OCI-LY7 (cell line): ENCODE data around the gene RRBP1. TPM values are rescaled to one million over a fixed set of nuclear protein-coding genes. Genes with fewer than 3 reads are reported as not detected.
A peak's percentile ranks its signal among the peaks of the same experiment; 100 is the strongest.

ENCODE experiments used
- BruUV-seq: library from RNA; stranded (reverse); fragments of 400-500 nt; replicated peaks from 2 replicates; lab custom pipeline; 2021; lab: Mats Ljungman, UMichigan
- CTCF ChIA-PET: fragments of 300-600 bp; sonication (Branson Sonifier 250); formaldehyde crosslinking; loops from one replicate; lab custom pipeline; 2022; ENCODE audit warnings: antibody characterized with exemption; ENCODE audit not compliant: unreplicated experiment; lab: Charles Lee
- POLR2A ChIA-PET: fragments of 300-600 bp; sonication (Branson Sonifier 250); formaldehyde crosslinking; loops from one replicate; lab custom pipeline; 2022; ENCODE audit warnings: antibody characterized with exemption; lab: Charles Lee
- DNase-seq: peaks from one replicate; pipeline ENCODE4 v3.0.0-alpha.2; 2015; ENCODE audit warnings: low spot score
- H2AFZ ChIP-seq: fragments of 200-600 bp; sonication (generic), shearing (Covaris generic); 2 replicates; pipeline ENCODE4 v1.6.1; 2014; ENCODE audit warnings: mild to moderate bottlenecking, antibody characterized with exemption, low read length, moderate library complexity
- H3K27ac ChIP-seq: fragments of 200-600 bp; sonication (generic); 2 replicates; pipeline ENCODE4 v1.5.1; 2014; ENCODE audit warnings: mixed run types, low read depth, mild to moderate bottlenecking, moderate library complexity, low read length, inconsistent platforms; ENCODE audit not compliant: poor library complexity, severe bottlenecking
- H3K36me3 ChIP-seq: fragments of 200-600 bp; sonication (generic); 2 replicates; pipeline ENCODE4 v1.6.1; 2014; ENCODE audit warnings: mild to moderate bottlenecking, antibody characterized with exemption, low read length, moderate library complexity, mixed read lengths; ENCODE audit not compliant: insufficient read depth
- H3K4me1 ChIP-seq: fragments of 200-600 bp; sonication (generic); 2 replicates; pipeline ENCODE4 v1.5.1; 2014; ENCODE audit warnings: mild to moderate bottlenecking, low read length; ENCODE audit not compliant: insufficient read depth, poor library complexity, severe bottlenecking
- H3K4me2 ChIP-seq: fragments of 200-600 bp; sonication (generic); 2 replicates; pipeline ENCODE4 v1.6.1; 2014; ENCODE audit warnings: mild to moderate bottlenecking, low read length
- H3K4me3 ChIP-seq: fragments of 200-600 bp; sonication (generic); 2 replicates; pipeline ENCODE4 v1.5.1; 2014; ENCODE audit warnings: mild to moderate bottlenecking, low read depth, low read length; ENCODE audit not compliant: poor library complexity, severe bottlenecking
- H3K79me2 ChIP-seq: fragments of 200-600 bp; sonication (generic); 2 replicates; pipeline ENCODE4 v1.6.1; 2016; ENCODE audit warnings: low read depth, mild to moderate bottlenecking, low read length, moderate library complexity, mixed read lengths; ENCODE audit not compliant: insufficient read depth
- H3K9me2 ChIP-seq: fragments of 200-600 bp; sonication (generic); 2 replicates; pipeline ENCODE4 v1.6.1; 2016; ENCODE audit warnings: mild to moderate bottlenecking, low read length, mixed read lengths; ENCODE audit not compliant: insufficient read depth
- H3K9me3 ChIP-seq: fragments of 200-600 bp; sonication (generic); 2 replicates; pipeline ENCODE4 v1.6.1; 2014; ENCODE audit warnings: mild to moderate bottlenecking, mixed run types, low read length, mixed read lengths
- H4K20me1 ChIP-seq: fragments of 200-600 bp; sonication (generic); 2 replicates; pipeline ENCODE4 v1.6.1; 2014; ENCODE audit warnings: mild to moderate bottlenecking, antibody characterized with exemption, low read length, moderate library complexity, mixed read lengths; ENCODE audit not compliant: insufficient read depth
- EZH2phosphoT487 ChIP-seq: fragments of 200-600 bp; sonication (generic); IDR thresholded peaks from 2 replicates; pipeline ENCODE4 v1.6.1; 2018; ENCODE audit warnings: low read depth, borderline replicate concordance, mild to moderate bottlenecking, mixed run types, antibody characterized with exemption, low read length, moderate library complexity, mixed read lengths
- intact Hi-C: fragments of 100-400 bp; cut with micrococcal nuclease; formaldehyde crosslinking; loops from one replicate; pipeline ENCODE4 v1.10.0; 2022; ENCODE audit not compliant: unreplicated experiment
- total RNA-seq, 2 experiments: library from RNA; depleted of rRNA in 1 of 2; stranded (reverse); fragments of >200 nt in 1 of 2; shearing (Covaris generic) in 1 of 2; gene quantifications; 2 replicates each; pipeline ENCODE4 v1.2.3, GENCODE V29; 2014 to 2022
- TF ChIP-seq, protein P1 (sequence below): fragments of 200-600 bp; sonication (generic); conservative IDR thresholded peaks from 2 replicates; pipeline ENCODE4 v1.5.1; 2014; ENCODE audit warnings: mild to moderate bottlenecking, antibody characterized with exemption, low read length, moderate library complexity, mixed read lengths

RRBP1 gene
- total RNA-seq, 2 experiments from 2014 or later, result 13.6 to 46.3 TPM

DNA sequence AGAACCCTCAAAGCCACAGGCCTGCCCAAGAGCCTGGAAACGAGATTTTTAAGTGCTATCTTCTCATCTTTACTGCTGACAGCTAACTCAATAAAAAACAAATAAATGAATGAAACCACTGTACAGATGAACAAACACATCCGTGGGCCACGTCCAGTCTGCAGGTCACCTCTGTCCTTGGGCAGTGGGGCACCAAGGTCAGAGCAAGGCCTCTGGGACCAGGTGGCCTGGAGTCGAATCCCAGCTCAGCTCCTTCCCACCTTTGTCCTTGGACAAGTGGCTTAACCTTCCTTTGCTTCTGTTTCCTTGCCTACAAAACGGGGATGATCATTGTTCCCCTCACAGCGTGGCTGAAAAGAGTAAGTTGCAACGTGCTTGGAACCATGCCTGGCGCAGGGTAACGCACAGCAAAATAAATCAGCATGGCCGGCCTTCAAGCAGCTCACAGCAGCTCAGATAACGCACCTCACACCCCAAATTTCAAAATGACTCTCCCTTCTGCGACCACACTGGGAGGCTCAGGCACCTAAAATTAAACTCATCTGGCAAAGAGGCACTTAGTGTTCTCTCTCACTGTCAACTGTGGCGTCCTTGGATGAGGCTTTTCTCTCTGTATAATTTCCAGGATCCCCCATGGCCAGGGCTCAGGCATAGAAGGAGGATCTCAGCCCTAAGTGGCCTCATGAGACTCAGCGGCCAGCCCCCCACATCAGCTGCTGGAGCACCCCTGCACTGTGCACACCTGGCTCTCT lies 35.7 kb downstream of the RRBP1 start:
- Histone ChIP-seq H3K4me2 (no peak overlapping the region), H3K9me2 (no peaks in the 10 kb centered on the region), H3K4me3 (no peak overlapping the region), H3K79me2 (no peaks in the 10 kb centered on the region), H4K20me1 (no peaks in the 10 kb centered on the region), H3K36me3 (no peaks in the 10 kb centered on the region), H3K27ac (peak overlapping the region; percentile 34), H2AFZ (no peak overlapping the region), H3K9me3 (no peaks in the 10 kb centered on the region), H3K4me1 (peaks cover 74% of the 10 kb centered on the region)
- intact Hi-C loops, result no loop called here
- ChIA-PET CTCF (no interaction called here), POLR2A (interaction anchor here (1.0 to 1.2 kb wide), 2 partner anchors 52 to 262 kb away, joined by 3 read pairs; no protein-coding TSS in a partner anchor)
- DNase-seq, result no peak
- TF ChIP-seq, protein P1, sequence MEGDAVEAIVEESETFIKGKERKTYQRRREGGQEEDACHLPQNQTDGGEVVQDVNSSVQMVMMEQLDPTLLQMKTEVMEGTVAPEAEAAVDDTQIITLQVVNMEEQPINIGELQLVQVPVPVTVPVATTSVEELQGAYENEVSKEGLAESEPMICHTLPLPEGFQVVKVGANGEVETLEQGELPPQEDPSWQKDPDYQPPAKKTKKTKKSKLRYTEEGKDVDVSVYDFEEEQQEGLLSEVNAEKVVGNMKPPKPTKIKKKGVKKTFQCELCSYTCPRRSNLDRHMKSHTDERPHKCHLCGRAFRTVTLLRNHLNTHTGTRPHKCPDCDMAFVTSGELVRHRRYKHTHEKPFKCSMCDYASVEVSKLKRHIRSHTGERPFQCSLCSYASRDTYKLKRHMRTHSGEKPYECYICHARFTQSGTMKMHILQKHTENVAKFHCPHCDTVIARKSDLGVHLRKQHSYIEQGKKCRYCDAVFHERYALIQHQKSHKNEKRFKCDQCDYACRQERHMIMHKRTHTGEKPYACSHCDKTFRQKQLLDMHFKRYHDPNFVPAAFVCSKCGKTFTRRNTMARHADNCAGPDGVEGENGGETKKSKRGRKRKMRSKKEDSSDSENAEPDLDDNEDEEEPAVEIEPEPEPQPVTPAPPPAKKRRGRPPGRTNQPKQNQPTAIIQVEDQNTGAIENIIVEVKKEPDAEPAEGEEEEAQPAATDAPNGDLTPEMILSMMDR, result no peak
- TF ChIP-seq EZH2phosphoT487, result no peak
- no TSS peak for BruUV-seq

DNA sequence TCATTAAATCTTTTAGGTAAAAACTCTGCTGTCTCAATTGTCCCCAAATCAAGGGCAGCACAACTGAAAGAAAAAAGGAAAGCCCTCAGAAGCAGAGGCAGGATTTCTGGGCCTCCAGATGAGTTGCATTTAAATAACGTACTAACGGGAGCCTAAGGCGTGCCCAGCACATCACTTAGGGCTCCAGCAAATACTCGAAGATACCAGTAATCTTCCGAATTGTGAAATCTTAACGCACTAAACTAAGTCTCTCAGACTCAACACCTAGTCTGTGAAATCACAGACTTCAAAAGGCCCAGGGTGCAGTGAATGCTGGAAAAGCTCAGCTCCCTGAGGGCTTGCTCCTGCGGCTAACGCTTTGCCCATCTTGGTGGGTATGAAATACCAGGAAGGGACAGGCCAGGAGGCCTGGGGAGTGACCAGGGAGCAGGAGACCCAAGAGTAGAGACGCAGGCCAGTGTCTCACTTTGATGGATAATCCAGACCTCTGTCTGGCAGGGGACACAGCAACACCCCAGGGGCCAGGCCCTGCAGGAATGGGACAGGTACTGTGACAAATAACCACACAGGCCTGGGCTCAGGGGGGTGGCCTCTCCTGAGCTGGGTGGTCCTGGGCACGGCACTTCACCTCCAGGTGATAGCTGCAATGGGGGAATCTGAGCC lies 36.4 kb downstream of the RRBP1 start:
- Histone ChIP-seq H3K79me2 (no peaks in the 10 kb centered on the region), H3K9me2 (no peaks in the 10 kb centered on the region), H3K4me1 (peaks cover 67% of the 10 kb centered on the region), H4K20me1 (no peaks in the 10 kb centered on the region), H3K27ac (peak overlapping the region; percentile 34), H3K36me3 (no peaks in the 10 kb centered on the region), H2AFZ (no peak overlapping the region), H3K4me3 (no peak overlapping the region), H3K9me3 (no peaks in the 10 kb centered on the region), H3K4me2 (no peak overlapping the region)
- TF ChIP-seq EZH2phosphoT487, result no peak
- TF ChIP-seq, protein P1, result no peak
- CTCF ChIA-PET, result no interaction called here
- no TSS peak for BruUV-seq
- POLR2A ChIA-PET, result interaction anchor here (0.7 to 1.2 kb wide), 4 partner anchors 9 to 320 kb away, joined by 3 read pairs; no protein-coding TSS in a partner anchor
- DNase-seq, result no peak
- intact Hi-C loops, result no loop called here

DNA sequence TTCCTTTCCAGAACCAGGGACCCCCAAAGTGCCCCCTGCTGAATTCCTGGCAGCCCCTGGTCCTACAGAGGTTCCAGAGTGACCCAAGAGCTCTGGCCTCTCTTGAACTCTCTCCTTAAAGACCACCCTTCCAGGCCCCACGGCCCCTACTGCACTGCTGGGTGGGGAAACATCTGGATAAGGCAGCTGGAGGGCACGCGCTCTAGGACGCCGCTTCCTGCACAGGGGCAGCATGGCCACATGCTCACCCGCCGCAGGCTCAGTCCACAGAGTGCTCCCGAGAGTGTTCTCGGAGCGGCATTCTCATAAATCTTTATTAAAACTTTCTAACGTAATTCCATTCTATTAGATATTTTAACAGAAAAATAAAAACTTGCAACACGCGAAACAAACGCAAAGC lies 37.0 kb downstream of the RRBP1 start:
- H2AFZ ChIP-seq, result no peak overlapping the region
- no peaks in the 10 kb centered on the region for H3K9me3 ChIP-seq
- H3K4me3 ChIP-seq, result no peak overlapping the region
- TF ChIP-seq, protein P1, result no peak
- TF ChIP-seq EZH2phosphoT487, result no peak
- H3K36me3 ChIP-seq, result no peaks in the 10 kb centered on the region
- peaks cover 60% of the 10 kb centered on the region for H3K4me1 ChIP-seq
- H3K9me2 ChIP-seq, result no peaks in the 10 kb centered on the region
- no peaks in the 10 kb centered on the region for H4K20me1 ChIP-seq
- no TSS peak for BruUV-seq
- DNase-seq, result no peak
- no peak overlapping the region for H3K27ac ChIP-seq
- H3K4me2 ChIP-seq, result no peak overlapping the region
- intact Hi-C loops, result no loop called here
- ChIA-PET POLR2A (interaction anchor here (0.5 to 1.2 kb wide), 4 partner anchors 9 to 321 kb away, joined by 3 to 4 read pairs (median 3); no protein-coding TSS in a partner anchor), CTCF (no interaction called here)
- no peaks in the 10 kb centered on the region for H3K79me2 ChIP-seq
